ENCODE data around the gene ATP5F1D.
"Not testable (repeated sequence)": the region's sequence is repeated elsewhere in the genome, so short reads cannot be mapped to it uniquely, and the experiment has no call there.

ATP5F1D gene

GRCh38 chr19:1233115-1233667 lies 8.4 kb upstream of the ATP5F1D start:
- DNase-seq = no peak

GRCh38 chr19:1234051-1234954 lies 7.2 kb upstream of the ATP5F1D start:
- no peak for DNase-seq

DNA sequence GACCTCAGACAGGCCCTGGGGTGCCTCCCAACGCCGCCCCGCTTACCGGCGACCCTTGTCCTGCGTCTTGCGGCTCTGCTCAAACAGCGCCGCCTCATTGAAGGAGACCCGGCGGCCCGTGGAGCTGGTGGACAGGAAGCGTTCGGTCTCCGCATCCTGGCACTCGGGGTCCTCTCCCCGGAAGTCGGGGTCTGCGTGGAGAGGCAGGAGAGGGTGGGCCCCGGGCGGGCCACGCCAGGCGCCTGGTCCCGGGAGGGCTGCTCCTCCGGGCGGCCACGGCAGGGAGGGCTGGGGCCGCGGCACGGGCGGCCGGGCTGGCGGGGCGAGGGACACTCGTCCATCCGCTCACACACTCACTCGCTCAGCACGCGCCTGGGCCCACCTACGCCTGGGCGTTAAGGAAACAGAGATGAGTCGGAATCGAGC lies 6.6 kb upstream of the ATP5F1D start:
- DNase-seq = no peak

DNA sequence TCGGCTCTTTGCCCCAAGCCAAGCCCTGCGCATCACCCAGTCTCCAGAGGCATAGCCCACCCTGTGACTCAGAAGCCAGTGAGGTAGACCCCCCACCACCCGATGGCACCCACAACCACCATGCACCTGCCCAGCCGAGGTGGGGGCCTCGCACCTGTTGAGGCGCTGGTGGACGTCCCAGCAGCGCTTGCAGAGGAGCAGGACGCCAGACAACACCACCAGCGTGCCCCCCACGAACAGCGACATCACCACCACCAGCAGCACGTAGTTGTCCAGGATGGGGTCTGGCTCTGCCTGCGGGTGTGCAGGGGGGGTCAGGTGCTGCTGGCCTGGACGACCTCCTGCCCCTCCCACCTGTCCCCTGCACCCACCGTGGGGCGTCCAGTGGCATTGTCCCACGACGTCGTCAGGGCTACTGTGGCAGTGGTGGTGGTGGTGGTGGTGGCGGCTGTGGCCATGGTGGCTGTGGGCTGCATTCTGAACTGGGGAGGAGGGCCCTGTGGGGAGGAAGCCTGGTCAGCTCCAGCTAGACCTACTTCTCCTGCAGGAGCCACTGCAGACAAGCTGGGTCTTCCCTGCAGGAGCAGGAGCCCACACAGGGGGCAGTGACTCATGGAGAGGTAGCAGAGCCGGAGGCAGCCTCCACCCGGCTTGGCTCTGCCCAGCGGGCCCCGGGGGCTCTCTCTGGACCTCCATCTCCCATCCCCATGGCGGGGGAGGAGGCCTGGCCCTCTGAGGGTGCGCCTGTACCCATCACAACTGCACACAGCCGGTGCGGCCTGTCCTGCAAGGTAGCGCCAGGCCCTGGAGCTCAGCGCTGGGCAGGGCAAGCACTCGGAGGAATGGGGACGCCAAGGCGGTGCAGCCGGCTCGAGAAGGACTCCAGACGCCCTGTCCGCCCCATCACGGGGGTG lies 5.7 kb upstream of the ATP5F1D start:
- no peak for DNase-seq

DNA sequence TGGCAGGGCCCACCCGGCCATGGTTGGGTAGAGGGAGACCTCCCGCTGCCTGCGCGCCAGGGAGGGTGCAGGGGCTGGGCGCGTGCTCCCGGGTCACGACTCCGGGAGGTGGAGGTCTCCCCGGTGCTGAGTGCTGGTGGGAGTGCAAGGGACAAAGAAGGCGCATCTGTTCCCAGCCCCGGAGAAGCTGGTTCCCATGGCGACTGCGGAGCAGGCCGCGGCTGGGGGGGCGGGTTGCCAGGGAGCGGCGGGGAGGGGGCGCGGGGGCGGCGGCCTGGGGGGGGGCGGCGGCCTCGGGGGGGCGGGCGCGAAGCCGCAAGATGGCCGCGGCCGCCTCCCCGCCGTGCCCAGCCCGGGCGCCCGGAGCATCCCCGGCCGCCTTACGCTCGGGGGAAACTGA lies 5.0 kb upstream of the ATP5F1D start:
- peak; percentile 41 for DNase-seq

GRCh38 chr19:1237027-1237659 lies 4.4 kb upstream of the ATP5F1D start:
- no peak for DNase-seq

DNA sequence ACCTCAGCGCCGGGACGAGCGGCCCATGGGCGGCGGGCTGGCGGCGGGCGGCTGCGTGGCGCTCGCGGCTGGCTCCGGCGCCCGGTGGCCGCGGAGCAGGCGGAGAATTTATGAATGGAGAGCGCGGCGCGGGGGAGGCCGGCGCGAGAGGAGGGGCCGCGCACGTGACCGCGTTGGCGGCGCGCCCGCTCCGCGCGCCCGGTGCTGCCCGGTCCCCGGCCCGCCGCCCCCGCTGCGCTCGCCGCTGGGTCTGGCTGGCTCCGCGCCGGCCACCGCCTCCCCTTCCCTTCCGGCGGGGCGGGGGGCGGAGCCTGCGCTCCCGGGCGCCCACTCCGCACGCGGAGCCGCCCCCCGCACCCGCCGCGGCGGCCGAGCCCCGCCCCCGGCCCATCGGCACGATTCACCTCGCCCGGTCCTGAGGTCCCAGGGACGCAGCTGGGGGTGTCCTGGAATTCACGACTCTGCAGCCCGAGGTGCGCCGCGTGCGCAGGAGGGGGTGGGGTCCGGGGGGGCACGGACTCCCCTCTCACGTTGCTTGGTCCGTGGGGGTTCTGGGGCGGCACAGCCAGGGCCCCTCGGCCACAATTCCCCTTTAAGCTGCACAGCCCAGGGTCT lies 3.7 kb upstream of the ATP5F1D start, which contains the start of gene CBARP:
TSS of gene CBARP (minus strand) at position 252 of the 615 bp plus-strand sequence. CDS start 1,905 bp downstream, outside the sequence.
- peak; percentile 23 for DNase-seq

DNA sequence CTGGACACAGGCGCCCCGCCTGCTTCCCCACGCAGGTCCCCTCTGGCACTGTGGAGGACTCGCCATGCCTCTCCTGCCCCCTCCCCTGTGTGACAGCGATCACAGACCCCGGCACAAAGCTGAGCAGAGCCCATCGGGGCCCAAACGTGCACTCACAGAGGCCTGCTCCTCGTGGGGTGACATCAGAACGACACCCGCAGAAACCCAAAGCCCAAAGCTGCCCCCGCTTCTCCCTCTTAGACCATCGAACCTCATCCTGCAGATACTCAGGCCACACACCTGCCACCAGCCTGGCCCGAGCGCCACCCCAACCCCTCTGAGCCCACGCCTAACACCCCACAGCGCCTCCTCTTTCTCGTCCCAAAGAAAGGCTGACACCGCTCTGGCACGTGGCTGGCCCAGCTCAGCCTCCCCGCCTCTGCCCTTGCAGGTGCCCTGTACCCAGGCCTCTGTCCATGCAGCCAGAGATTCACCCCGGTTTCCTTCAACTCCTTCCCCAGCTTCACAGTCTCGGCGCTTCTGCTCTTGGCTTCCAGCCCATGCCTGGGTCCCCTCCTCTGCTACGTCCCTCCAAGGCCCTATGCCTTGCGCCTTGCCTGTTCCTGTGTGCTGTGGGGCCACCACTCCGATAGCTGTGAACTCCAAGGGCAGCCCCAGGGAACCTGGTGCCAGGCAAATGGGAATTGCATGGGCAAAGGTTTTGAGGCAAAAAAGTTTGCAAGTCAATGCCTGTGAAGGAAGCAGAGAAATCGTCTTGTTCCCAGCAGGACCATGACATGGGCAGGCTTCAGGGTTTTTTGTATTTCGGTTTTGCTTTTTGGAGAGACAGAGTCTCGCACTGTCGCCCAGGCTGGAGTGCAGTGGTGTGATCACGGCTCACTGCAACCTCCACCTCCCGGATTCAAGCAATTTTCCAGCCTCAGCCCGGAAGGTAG lies 2.9 kb upstream of the ATP5F1D start:
- DNase-seq = no peak

DNA sequence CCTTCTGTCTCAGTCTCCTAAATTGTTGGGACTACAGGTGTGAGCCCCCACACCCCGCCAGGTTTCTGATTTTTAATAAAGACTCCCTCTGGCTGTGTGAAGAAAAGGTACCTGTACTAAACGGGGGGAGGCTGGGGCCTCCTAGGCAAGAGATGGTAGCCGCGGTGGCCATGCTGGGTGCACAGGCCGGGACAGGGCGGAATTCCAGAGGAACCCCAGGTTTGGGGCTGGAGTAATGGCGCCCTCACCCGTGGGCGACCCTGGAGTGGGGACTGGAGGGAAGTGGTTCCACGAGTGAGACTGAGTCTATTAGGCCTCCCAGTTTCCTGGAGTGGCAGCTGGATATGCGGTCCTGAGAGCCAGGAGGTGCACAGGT lies 2.1 kb upstream of the ATP5F1D start:
- no peak for DNase-seq

- peak; percentile 90 for DNase-seq
Observed at GRCh38 chr19:1239796-1240737, 1.5 kb upstream of the ATP5F1D start.

GRCh38 chr19:1240925-1241324 lies 626 bp upstream of the ATP5F1D start:
- no peak for DNase-seq

DNA sequence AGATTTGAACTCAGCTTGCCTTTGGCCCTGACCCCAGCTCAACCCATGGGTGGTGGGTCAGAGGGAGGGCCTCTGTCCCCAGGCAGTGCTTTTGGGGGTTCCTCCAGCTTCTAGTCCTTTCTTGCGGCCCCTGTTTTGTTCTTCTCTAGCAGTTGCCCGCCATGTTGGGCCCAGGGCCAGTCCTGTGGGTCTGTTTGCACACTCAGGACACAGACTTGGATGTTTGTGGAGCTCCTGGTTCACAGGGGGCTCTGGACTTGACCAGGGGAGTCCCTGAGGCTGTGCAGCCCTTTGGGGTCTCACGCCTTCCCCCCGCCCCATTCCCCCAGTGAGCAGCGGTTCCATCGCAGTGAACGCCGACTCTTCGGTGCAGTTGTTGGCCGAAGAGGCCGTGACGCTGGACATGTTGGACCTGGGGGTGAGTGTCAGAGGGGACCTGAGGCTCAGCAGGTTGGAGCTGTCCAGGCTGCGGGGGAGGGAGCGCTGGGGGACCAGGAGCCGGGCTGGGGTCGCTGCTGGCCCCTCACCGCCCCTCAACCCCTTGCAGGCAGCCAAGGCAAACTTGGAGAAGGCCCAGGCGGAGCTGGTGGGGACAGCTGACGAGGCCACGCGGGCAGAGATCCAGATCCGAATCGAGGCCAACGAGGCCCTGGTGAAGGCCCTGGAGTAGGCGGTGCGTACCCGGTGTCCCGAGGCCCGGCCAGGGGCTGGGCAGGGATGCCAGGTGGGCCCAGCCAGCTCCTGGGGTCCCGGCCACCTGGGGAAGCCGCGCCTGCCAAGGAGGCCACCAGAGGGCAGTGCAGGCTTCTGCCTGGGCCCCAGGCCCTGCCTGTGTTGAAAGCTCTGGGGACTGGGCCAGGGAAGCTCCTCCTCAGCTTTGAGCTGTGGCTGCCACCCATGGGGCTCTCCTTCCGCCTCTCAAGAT lies 2.5 kb downstream of the ATP5F1D start:
- DNase-seq = peak; percentile 40

DNA sequence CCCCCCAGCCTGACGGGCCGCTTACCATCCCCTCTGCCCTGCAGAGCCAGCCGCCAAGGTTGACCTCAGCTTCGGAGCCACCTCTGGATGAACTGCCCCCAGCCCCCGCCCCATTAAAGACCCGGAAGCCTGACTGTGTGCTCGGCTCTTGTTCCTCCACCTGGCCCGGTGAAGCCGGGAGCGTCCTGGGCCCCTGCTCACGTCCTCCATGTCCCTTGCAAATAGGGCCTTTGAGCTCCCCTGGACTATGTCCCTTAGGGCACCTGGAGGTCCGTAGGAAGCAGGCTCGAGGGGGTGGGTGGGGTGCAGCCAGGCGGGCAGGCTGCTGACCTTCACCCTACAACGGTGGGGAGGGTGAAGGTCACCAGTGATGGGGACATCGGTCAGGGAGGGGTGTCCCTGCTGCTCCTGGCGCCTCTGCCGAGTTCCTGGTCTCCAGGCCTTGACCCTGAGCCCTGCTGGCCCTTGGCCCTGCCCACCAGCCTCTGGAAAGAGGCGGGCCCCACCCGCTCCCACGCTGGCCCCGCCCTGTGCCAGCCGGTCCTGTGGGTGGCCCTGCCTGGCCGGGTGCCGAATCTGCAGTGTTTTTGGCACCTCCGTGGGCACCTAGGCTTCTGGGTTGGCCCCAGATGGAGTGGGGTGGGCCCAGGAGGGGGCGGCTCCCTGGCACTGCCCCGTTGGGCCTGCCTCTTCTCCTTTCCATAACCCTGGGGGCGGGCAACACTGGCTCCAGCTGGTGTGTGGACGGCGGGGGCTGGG lies 3.3 kb downstream of the ATP5F1D start:
- no peak for DNase-seq

GRCh38 chr19:1245494-1246264 lies 4.1 kb downstream of the ATP5F1D start:
- DNase-seq = no peak

DNA sequence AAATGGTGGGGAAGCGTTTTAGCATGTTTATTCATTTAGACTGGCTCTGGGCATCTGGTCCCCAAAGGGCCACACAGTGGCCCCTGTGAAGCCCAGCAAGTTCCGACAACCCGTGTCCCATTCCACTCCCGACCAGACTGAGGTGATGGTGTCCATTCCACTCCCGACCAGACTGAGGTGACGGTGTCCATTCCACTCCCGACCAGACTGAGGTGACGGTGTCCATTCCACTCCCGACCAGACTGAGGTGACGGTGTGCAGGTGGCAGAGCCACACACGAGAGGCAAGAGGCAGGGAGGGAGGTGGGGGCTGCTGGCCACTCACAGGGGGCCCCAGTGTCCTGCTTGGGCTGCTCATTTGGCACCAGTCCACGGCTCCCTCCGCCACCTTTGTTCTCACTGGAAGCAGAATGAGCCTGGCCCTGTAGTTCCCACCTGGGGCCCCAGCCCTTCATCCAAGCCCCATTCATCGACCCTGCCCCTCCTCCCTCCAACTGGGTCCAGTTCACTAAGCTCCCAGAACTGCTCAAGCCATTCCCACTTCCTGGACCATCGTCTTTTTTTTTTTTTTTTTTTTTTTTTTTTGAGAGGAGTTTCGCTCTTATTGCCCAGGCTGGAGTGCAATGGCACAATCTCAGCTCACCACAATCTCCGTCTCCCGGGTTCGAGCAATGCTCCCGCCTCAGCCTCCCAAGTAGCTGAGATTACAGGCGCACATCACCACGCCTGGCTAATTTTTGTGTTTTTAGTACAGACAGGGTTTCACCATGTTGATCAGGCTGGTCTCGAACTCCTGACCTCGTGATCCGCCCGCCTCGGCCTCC lies 4.9 kb downstream of the ATP5F1D start:
- DNase-seq = not testable (repeated sequence)

GRCh38 chr19:1247748-1248138 lies 6.2 kb downstream of the ATP5F1D start:
- DNase-seq = no peak

Data from NCI-H1105 (cell line).